ENCODE measurements around the gene NPAS3. TPM values are rescaled to one million over a fixed set of nuclear protein-coding genes. Genes with fewer than 3 reads are reported as not detected.

The NPAS3 gene
- total and polyA plus RNA-seq, 2 of the 8 experiments (the other 6 are each of a cell fraction or from before 2014, with no cell fraction given) = 0.11 to 0.60 TPM

GRCh38 chr14:32993921-32994320, 55.2 kb downstream of the NPAS3 start:
- Histone ChIP-seq H3K79me2 (ENCODE audit: control insufficient read depth in 1 of 2, insufficient read depth in 2 of 2, low read length in 2 of 2) (no peaks in the 10 kb centered on the region), H4K5ac (ENCODE audit: insufficient read length, low read depth, low read length) (no peak overlapping the region), H3K27me3 (replicated peaks in 1 of 4; ENCODE audit: control insufficient read depth in 3 of 4, extremely low read depth in 1 of 4, insufficient read depth in 3 of 4, low read length in 3 of 4) (no peaks in the 10 kb centered on the region), H3K4me2 (ENCODE audit: insufficient read depth in 1 of 2, low read depth in 2 of 2, low read length in 2 of 2) (no peak overlapping the region), H4K8ac (ENCODE audit: extremely low read depth, insufficient read depth, low read length) (no peak overlapping the region), H3K27ac (ENCODE audit: low read depth, low read length) (no peak overlapping the region), H3K36me3 (ENCODE audit: control insufficient read depth in 2 of 4, insufficient read depth in 4 of 4, low read length in 3 of 4) (no peaks in the 10 kb centered on the region), H3K23me2 (ENCODE audit: low read depth, low read length) (no peaks in the 10 kb centered on the region), H2AK5ac (ENCODE audit: low read depth, low read length) (no peak overlapping the region), H3K56ac (replicated peaks; ENCODE audit: insufficient read length, low read depth, low read length) (no peak overlapping the region), H2BK5ac (ENCODE audit: low read depth, low read length) (no peak overlapping the region), H3K4ac (replicated peaks; ENCODE audit: insufficient read length, low read depth, low read length) (no peak overlapping the region), H3K79me1 (ENCODE audit: low read depth, low read length) (no peaks in the 10 kb centered on the region), H3K9ac (replicated peaks in 1 of 4; ENCODE audit: extremely low read depth in 1 of 4, low read depth in 3 of 4, low read length in 3 of 4) (no peak overlapping the region), H3K14ac (ENCODE audit: insufficient read length) (no peak overlapping the region), H3K4me1 (replicated peaks in 1 of 4; ENCODE audit: control insufficient read depth in 3 of 4, insufficient read depth in 4 of 4, low read length in 3 of 4) (no peaks in the 10 kb centered on the region; a peak in 1 of 7 replicates), H3K4me3 (ENCODE audit: extremely low read depth in 1 of 4, insufficient read depth in 2 of 4, low read depth in 3 of 4, low read length in 4 of 4) (no peak overlapping the region), H2BK20ac (ENCODE audit: low read length) (no peak overlapping the region), H2BK120ac (replicated peaks; ENCODE audit: low read depth, low read length) (no peak overlapping the region), H2BK15ac (ENCODE audit: low read length) (no peak overlapping the region), H2BK12ac (ENCODE audit: low read depth, low read length) (no peak overlapping the region), H2AFZ (ENCODE audit: low read length) (no peak overlapping the region), H4K20me1 (replicated peaks in 1 of 2; ENCODE audit: control insufficient read depth in 1 of 2, insufficient read depth in 2 of 2, low read length in 2 of 2) (no peaks in the 10 kb centered on the region), H3K18ac (ENCODE audit: extremely low read depth, low read length) (no peak overlapping the region), H3K23ac (ENCODE audit: insufficient read length) (no peak overlapping the region), H4K91ac (replicated peaks; ENCODE audit: insufficient read length, low read length) (no peak overlapping the region), H3K9me3 (ENCODE audit: insufficient read depth in 2 of 2, low read depth in 1 of 2, low read length in 1 of 2) (peaks cover 4 to 5% of the 10 kb centered on the region in 2 experiments; a peak in 2 of 4 replicates)
- DNase-seq (ENCODE audit: low read depth in 1 of 2, low spot score in 2 of 2) (no peak), FAIRE-seq (no peak)
- TF ChIP-seq HDAC2 (IDR thresholded peaks at IDR 0.05; ENCODE audit: borderline replicate concordance in 1 of 2, low read depth in 2 of 2, low read length in 2 of 2) (no peak), SP1 (IDR thresholded peaks at IDR 0.05; ENCODE audit: low read depth, low read length) (no peak), BCL11A (IDR thresholded peaks at IDR 0.05; ENCODE audit: low read depth in 2 of 2, low read length in 2 of 2) (no peak), CTCF (IDR thresholded peaks at IDR 0.05; ENCODE audit: control extremely low read depth in 1 of 3, insufficient read depth in 1 of 3, low read depth in 1 of 3, low read length in 3 of 3) (no peak)
- ChIA-PET CTCF (ENCODE audit: partially characterized antibody) (no interaction called here), POLR2A (ENCODE audit: partially characterized antibody) (no interaction called here)

Data from H1 (cell line).